MM.1S (cell line): ENCODE results near the gene TMEM106C.

Experiments
- DNase-seq: peaks from one replicate; pipeline ENCODE4 v3.0.0-alpha.2; 2015
- H2AFZ ChIP-seq: fragments of 300-600 bp; sonication (generic); 2 replicates; pipeline ENCODE4 v1.6.0; 2016; ENCODE audit warnings: antibody characterized with exemption, low read length
- H3F3A ChIP-seq: fragments of 300-600 bp; sonication (generic); 2 replicates; pipeline ENCODE4 v1.6.1; 2016; ENCODE audit warnings: mild to moderate bottlenecking, antibody characterized with exemption, low read length, moderate library complexity, mixed read lengths; ENCODE audit not compliant: insufficient read depth
- H3K27ac ChIP-seq: fragments of 300-600 bp; sonication (generic); 2 replicates; pipeline ENCODE4 v1.5.1; 2016; ENCODE audit warnings: mild to moderate bottlenecking, low read length
- H3K27me3 ChIP-seq: fragments of 300-600 bp; sonication (generic); replicated peaks from 2 replicates; pipeline ENCODE4 v1.6.0; 2016; ENCODE audit warnings: low read length; ENCODE audit not compliant: insufficient read depth
- H3K36me3 ChIP-seq: fragments of 300-600 bp; sonication (generic); replicated peaks from 2 replicates; pipeline ENCODE4 v1.6.1; 2016; ENCODE audit warnings: mild to moderate bottlenecking, low read length, mixed read lengths; ENCODE audit not compliant: insufficient read depth
- H3K4me1 ChIP-seq: fragments of 300-600 bp; sonication (generic); 2 replicates; pipeline ENCODE4 v1.6.1; 2016; ENCODE audit warnings: low read length, mixed read lengths
- H3K4me2 ChIP-seq: fragments of 300-600 bp; sonication (generic); 2 replicates; pipeline ENCODE4 v1.6.0; 2016; ENCODE audit warnings: low read depth, low read length
- H3K4me3 ChIP-seq: fragments of 300-600 bp; sonication (generic); 2 replicates; pipeline ENCODE4 v1.5.1; 2016; ENCODE audit warnings: low read length, mixed read lengths
- H3K79me2 ChIP-seq: fragments of 300-600 bp; sonication (generic); 2 replicates; pipeline ENCODE4 v1.6.1; 2016; ENCODE audit warnings: mixed run types, low read length, mixed read lengths
- H3K9ac ChIP-seq: fragments of 300-600 bp; sonication (generic); 2 replicates; pipeline ENCODE4 v1.6.1; 2016; ENCODE audit warnings: low read length, mixed read lengths
- H3K9me2 ChIP-seq: fragments of 300-600 bp; sonication (generic); replicated peaks from 2 replicates; pipeline ENCODE4 v1.6.1; 2016; ENCODE audit warnings: mild to moderate bottlenecking, low read length, mixed read lengths; ENCODE audit not compliant: insufficient read depth
- H3K9me3 ChIP-seq: fragments of 300-600 bp; sonication (generic); replicated peaks from 2 replicates; pipeline ENCODE4 v1.6.1; 2016; ENCODE audit warnings: mild to moderate bottlenecking, low read length, mixed read lengths; ENCODE audit not compliant: insufficient read depth
- H4K20me1 ChIP-seq: fragments of 300-600 bp; sonication (generic); 2 replicates; pipeline ENCODE4 v1.6.1; 2016; ENCODE audit warnings: mild to moderate bottlenecking, low read length, moderate library complexity, mixed read lengths; ENCODE audit not compliant: insufficient read depth
- EZH2 ChIP-seq: fragments of 300-600 bp; sonication (generic); optimal IDR thresholded peaks from 2 replicates; pipeline ENCODE3; 2017; ENCODE audit warnings: low read depth, mild to moderate bottlenecking, antibody characterized with exemption, low read length, mixed read lengths
- EZH2phosphoT487 ChIP-seq: fragments of 300-600 bp; sonication (generic); IDR thresholded peaks from 2 replicates; pipeline ENCODE4 v1.6.1; 2018; ENCODE audit warnings: antibody characterized with exemption, low read length
- TF ChIP-seq, protein P1 (sequence below): fragments of 300-600 bp; sonication (generic); IDR thresholded peaks from 2 replicates; pipeline ENCODE4 v1.5.1; 2016; ENCODE audit warnings: antibody characterized with exemption, low read length, mixed read lengths

The TMEM106C gene

DNA sequence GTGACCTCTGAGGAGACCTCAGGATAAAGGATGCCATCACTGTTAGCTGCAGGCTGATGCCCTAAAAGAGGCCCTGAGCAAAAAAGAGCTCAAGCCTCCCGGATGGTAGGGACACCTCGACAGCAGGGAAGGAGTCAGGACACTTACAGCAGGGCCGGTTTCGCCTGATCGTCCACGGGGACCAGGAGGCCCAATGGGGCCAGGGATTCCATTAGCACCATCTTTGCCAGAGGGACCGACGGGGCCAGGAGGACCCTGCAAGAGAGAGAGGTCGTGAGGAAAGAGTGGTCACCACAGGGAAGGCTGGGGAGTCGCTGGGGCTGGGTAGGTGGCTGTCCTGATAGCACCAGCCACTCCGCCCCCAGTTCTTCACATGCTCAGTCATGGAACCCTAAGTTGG, 12.4 kb downstream of the TMEM106C start:
- DNase-seq, result no peak
- Histone ChIP-seq H3K9ac (no peak overlapping the region), H3K79me2 (no peaks in the 10 kb centered on the region), H3K9me3 (no peaks in the 10 kb centered on the region), H3K4me2 (no peak overlapping the region), H3K4me3 (no peak overlapping the region), H3F3A (no peaks in the 10 kb centered on the region), H4K20me1 (no peaks in the 10 kb centered on the region), H3K4me1 (no peaks in the 10 kb centered on the region), H2AFZ (no peak overlapping the region), H3K36me3 (no peaks in the 10 kb centered on the region), H3K27me3 (no peaks in the 10 kb centered on the region), H3K9me2 (no peaks in the 10 kb centered on the region), H3K27ac (no peak overlapping the region)
- TF ChIP-seq, protein P1, sequence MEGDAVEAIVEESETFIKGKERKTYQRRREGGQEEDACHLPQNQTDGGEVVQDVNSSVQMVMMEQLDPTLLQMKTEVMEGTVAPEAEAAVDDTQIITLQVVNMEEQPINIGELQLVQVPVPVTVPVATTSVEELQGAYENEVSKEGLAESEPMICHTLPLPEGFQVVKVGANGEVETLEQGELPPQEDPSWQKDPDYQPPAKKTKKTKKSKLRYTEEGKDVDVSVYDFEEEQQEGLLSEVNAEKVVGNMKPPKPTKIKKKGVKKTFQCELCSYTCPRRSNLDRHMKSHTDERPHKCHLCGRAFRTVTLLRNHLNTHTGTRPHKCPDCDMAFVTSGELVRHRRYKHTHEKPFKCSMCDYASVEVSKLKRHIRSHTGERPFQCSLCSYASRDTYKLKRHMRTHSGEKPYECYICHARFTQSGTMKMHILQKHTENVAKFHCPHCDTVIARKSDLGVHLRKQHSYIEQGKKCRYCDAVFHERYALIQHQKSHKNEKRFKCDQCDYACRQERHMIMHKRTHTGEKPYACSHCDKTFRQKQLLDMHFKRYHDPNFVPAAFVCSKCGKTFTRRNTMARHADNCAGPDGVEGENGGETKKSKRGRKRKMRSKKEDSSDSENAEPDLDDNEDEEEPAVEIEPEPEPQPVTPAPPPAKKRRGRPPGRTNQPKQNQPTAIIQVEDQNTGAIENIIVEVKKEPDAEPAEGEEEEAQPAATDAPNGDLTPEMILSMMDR, result no peak
- TF ChIP-seq EZH2phosphoT487 (no peak), EZH2 (no peak)

DNA sequence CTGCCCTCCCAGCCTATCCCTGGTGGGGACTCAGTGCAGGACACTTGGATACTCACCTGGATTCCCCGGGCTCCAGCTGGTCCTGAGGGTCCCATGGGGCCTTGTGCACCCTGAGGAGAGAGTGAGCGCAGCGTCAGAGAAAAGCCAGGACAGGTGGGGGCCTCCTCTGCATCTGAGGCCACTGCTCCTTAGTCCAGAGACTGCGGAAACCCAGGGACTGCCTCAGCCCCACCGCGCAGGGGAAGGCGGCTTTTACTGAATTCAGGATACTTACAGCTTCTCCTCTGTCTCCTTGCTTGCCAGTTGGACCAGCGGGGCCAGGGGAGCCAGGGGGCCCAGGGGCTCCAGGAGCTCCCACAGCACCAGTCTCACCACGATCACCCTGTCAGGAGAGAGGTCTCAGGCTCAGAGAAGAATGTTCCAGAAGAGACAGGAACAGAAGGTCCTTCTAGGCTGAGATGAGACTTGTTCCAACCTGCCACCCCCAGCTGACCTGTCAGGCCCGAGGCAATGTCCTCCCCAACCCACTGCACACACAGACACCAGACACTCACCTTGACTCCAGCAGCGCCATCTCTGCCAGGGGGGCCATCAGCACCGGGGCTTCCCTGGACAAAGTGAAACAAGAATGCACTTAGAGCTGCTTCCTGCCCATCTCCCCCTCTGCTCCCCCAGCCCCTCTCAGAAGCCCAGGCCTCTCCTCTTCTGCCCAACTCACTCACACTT, 13.8 kb downstream of the TMEM106C start:
- Histone ChIP-seq H3K4me2 (no peak overlapping the region), H3K9ac (no peak overlapping the region), H3K4me3 (no peak overlapping the region), H3K4me1 (peaks cover 8% of the 10 kb centered on the region), H3K27ac (no peak overlapping the region), H3K27me3 (no peaks in the 10 kb centered on the region), H3K9me2 (no peaks in the 10 kb centered on the region), H4K20me1 (no peaks in the 10 kb centered on the region), H3K36me3 (no peaks in the 10 kb centered on the region), H3K79me2 (no peaks in the 10 kb centered on the region), H3K9me3 (no peaks in the 10 kb centered on the region), H2AFZ (no peak overlapping the region), H3F3A (no peaks in the 10 kb centered on the region)
- no peak for DNase-seq
- TF ChIP-seq, protein P1, result no peak
- no peak for TF ChIP-seq EZH2phosphoT487
- TF ChIP-seq EZH2, result no peak

DNA sequence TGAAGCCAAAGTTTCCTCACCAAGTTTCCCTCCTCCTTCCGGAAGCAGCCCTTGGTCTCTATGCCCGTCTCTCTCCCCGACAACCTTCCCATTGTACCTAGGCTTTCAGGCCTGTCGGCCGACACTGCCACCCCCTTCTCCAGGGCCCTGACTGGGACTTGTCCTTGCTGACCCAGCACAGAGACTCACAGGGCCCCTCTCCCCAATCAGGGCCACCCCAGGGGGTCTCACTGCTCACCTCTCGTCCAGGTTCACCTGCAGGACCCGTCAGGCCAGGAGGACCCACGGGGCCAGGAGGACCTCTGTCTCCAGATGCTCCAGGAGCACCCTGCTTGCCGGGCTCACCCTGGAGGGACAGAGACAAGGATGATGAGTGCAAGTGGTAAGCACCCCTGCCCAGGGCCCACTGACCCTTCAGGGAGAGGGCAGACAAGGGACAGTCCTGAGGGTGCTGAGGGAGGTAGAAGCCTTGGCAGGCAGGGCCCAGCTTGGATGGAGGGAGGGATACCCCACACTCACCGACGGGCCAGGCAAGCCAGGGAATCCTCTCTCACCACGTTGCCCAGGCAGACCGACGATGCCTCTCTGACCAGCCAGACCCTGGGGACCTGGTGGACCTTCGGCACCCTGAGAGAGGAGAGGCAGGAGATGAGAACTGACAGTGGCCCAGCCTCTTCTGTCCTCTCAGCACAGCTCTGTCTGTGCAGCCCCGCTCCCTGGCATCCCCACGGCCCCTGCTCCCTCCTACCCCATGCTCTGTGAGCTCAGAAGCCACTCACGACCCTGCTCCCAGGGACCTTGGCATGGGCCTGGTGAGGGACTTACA, 14.6 kb downstream of the TMEM106C start:
- Histone ChIP-seq H3K79me2 (no peaks in the 10 kb centered on the region), H4K20me1 (no peaks in the 10 kb centered on the region), H3K27ac (no peak overlapping the region), H3K9ac (no peak overlapping the region), H3K4me3 (no peak overlapping the region), H3F3A (no peaks in the 10 kb centered on the region), H3K9me3 (no peaks in the 10 kb centered on the region), H2AFZ (no peak overlapping the region), H3K4me1 (peaks cover 16% of the 10 kb centered on the region), H3K36me3 (no peaks in the 10 kb centered on the region), H3K9me2 (no peaks in the 10 kb centered on the region), H3K27me3 (no peaks in the 10 kb centered on the region), H3K4me2 (no peak overlapping the region)
- no peak for DNase-seq
- no peak for TF ChIP-seq EZH2
- TF ChIP-seq, protein P1, result no peak
- TF ChIP-seq EZH2phosphoT487, result no peak
